Spleen (tissue), 11 donors: ENCODE measurements around the gene WSCD2. TPM values are rescaled to one million over a fixed set of nuclear protein-coding genes. Genes with fewer than 3 reads are reported as not detected.
A peak's percentile ranks its signal among the peaks of the same experiment; 100 is the strongest.

Source experiments
- DNase-seq: peaks from one replicate; pipeline ENCODE4 v3.0.0-alpha.2; 2020
- H3K27ac ChIP-seq, 8 donors: fragments of 200-600 bp; sonication (generic) in 7 of 8; 1 replicate in 4 of 8; 2 replicates in 4 of 8; pipeline versions ENCODE4 v1.5.0 to v1.8.0; 2016 to 2021; ENCODE audit warnings: inconsistent platforms in 4 of 8, mild to moderate bottlenecking in 4 of 8, moderate library complexity in 1 of 8
- H3K27me3 ChIP-seq, 7 donors: fragments of 200-600 bp; sonication (generic) in 6 of 7; replicated peaks in 1 of 7; 1 replicate in 4 of 7; 2 replicates in 3 of 7; pipeline versions ENCODE4 v1.5.0 to v1.8.0; 2016 to 2021; ENCODE audit warnings: inconsistent platforms in 3 of 7, mild to moderate bottlenecking in 1 of 7
- H3K36me3 ChIP-seq, 6 donors: fragments of 200-600 bp; sonication (generic) in 5 of 6; 1 replicate in 4 of 6; 2 replicates in 2 of 6; pipeline versions ENCODE4 v1.5.0 to v1.8.0; 2016 to 2021; ENCODE audit warnings: inconsistent platforms in 2 of 6
- H3K4me1 ChIP-seq, 6 donors: fragments of 200-600 bp; sonication (generic) in 5 of 6; 1 replicate in 3 of 6; 2 replicates in 3 of 6; pipeline versions ENCODE4 v1.5.0 to v1.8.0; 2016 to 2021; ENCODE audit warnings: inconsistent platforms in 3 of 6
- H3K4me3 ChIP-seq, 8 donors: fragments of 200-600 bp; sonication (generic) in 7 of 8; 1 replicate in 4 of 8; 2 replicates in 4 of 8; pipeline versions ENCODE4 v1.5.0 to v1.8.0; 2016 to 2021; ENCODE audit warnings: inconsistent platforms in 4 of 8, mild to moderate bottlenecking in 4 of 8, moderate library complexity in 2 of 8
- H3K9me3 ChIP-seq, 8 donors: fragments of 200-600 bp; sonication (generic) in 7 of 8; 1 replicate in 4 of 8; 2 replicates in 4 of 8; pipeline versions ENCODE4 v1.5.0 to v1.8.0; 2016 to 2021; ENCODE audit warnings: inconsistent platforms in 4 of 8
- CTCF ChIP-seq, 11 experiments: fragments of 200-600 bp in 7 of 11; fragments of 450-650 bp in 4 of 11; sonication (generic) in 4 of 11; IDR thresholded peaks in 8 of 11; conservative IDR thresholded peaks in 3 of 11; 1 replicate in 7 of 11; 2 replicates in 4 of 11; pipeline versions ENCODE4 v1.4.0 to v1.8.0; 2016 to 2021; ENCODE audit warnings: antibody characterized with exemption in 11 of 11, inconsistent platforms in 4 of 11, mild to moderate bottlenecking in 1 of 11
- POLR2A ChIP-seq, 3 donors: fragments of 450-650 bp; IDR thresholded peaks; one replicate each; pipeline ENCODE4 v1.5.1; 2017; ENCODE audit warnings: antibody characterized with exemption in 3 of 3, mild to moderate bottlenecking in 1 of 3
- POLR2AphosphoS5 ChIP-seq, 3 donors: sonication (generic); formaldehyde crosslinking; IDR thresholded peaks; one replicate each; pipeline ENCODE4 v1.5.1; 2017; ENCODE audit warnings: antibody characterized with exemption in 3 of 3
- WGBS, 5 donors: extraction: QIAGEN DNeasy Blood & Tissue Kit in 3 of 5; methylation state at CpG; one replicate each; pipeline versions ENCODE4 v1.1.5 to v1.1.7; 2013 to 2018; 5-methylcytosine and 5-hydroxymethylcytosine counted together
- intact Hi-C: fragments of 100-400 bp; cut with DNase I; formaldehyde crosslinking; loops from one replicate; pipeline ENCODE4 v1.15.0; 2023; ENCODE audit warnings: low total_unique reads
- polyA plus RNA-seq, 3 donors: library from polyadenylated mRNA; stranded (reverse); fragments of 200-250 nt; gene quantifications; one replicate each; pipeline ENCODE4 v1.2.1, GENCODE V29; 2013
- total RNA-seq, 7 donors: library from RNA; depleted of rRNA in 3 of 7; stranded (reverse); fragments of >200 nt in 3 of 7; fragmentation: NEBNext Ultra II Directional in 4 of 7; extraction: Animal tissue kit (Norgen Biotek cat#: 25700) in 4 of 7; gene quantifications; one replicate each; pipeline versions ENCODE4 v1.1.0 to v1.2.1, GENCODE V29; 2016 to 2021
- donor health status: healthy with polysubstance abuse.
- donor health status: DM: no; HTN: no; CAD: no; lungs with moderate emphysema.
- donor health status: DM: no; HTN: no; CAD: no.
- donor health status: Bipolar disorder and iron deficiency.
- donor health status: healthy.
- donor health status: DM: no; HTN: no; CAD: no.
- donor health status: DM: yes; HTN: yes; CAD: no.

WSCD2 gene
- total and polyA plus RNA-seq, 10 donors: 0.09 to 0.60 (median 0.23) TPM; not detected in 1

GRCh38 chr12:108193917-108194316 lies 64.8 kb downstream of the WSCD2 start:
- Histone ChIP-seq H3K27me3 (peaks cover 0 to 36% (median 0%) of the 10 kb centered on the region in 7 donors), H3K27ac (no peak overlapping the region), H3K36me3 (no peaks in the 10 kb centered on the region), H3K4me3 (no peak overlapping the region), H3K4me1 (no peaks in the 10 kb centered on the region), H3K9me3 (no peaks in the 10 kb centered on the region)
- intact Hi-C loops: no loop called here
- 10 to 40% (median 17%) methylated on average over 2 of the region's 2 CpGs for WGBS, 5 donors
- TF ChIP-seq POLR2AphosphoS5 (IDR thresholded peaks at IDR 0.05): no peak
- TF ChIP-seq CTCF (IDR thresholded peaks at IDR 0.05 in 8 of 11, conservative IDR thresholded peaks at IDR 0.05 in 3 of 11): peak in 10 of 11 experiments; percentile 18 to 75 (median 59)
- DNase-seq: no peak

GRCh38 chr12:108194585-108194984 lies 65.5 kb downstream of the WSCD2 start:
- intact Hi-C loops: no loop called here
- Histone ChIP-seq H3K4me1 (no peaks in the 10 kb centered on the region), H3K4me3 (no peak overlapping the region), H3K27me3 (peaks cover 0 to 33% (median 0%) of the 10 kb centered on the region in 7 donors), H3K9me3 (no peaks in the 10 kb centered on the region), H3K27ac (no peak overlapping the region), H3K36me3 (no peaks in the 10 kb centered on the region)
- 47 to 79% (median 65%) methylated on average over 1 of the region's 1 CpG for WGBS, 5 donors
- DNase-seq: no peak
- TF ChIP-seq POLR2AphosphoS5 (IDR thresholded peaks at IDR 0.05): no peak
- no peak for TF ChIP-seq CTCF (IDR thresholded peaks at IDR 0.05 in 8 of 11, conservative IDR thresholded peaks at IDR 0.05 in 3 of 11)
- TF ChIP-seq POLR2A (IDR thresholded peaks at IDR 0.05): no peak

- 68 to 92% (median 90%) methylated on average over 1 of the region's 1 CpG for WGBS, 5 donors
- Histone ChIP-seq H3K27me3 (peaks cover 0 to 40% (median 0%) of the 10 kb centered on the region in 7 donors), H3K4me3 (no peak overlapping the region), H3K4me1 (no peaks in the 10 kb centered on the region), H3K27ac (no peak overlapping the region), H3K36me3 (no peaks in the 10 kb centered on the region), H3K9me3 (no peaks in the 10 kb centered on the region)
- intact Hi-C loops: no loop called here
- TF ChIP-seq POLR2AphosphoS5 (IDR thresholded peaks at IDR 0.05) (no peak), CTCF (IDR thresholded peaks at IDR 0.05 in 8 of 11, conservative IDR thresholded peaks at IDR 0.05 in 3 of 11) (no peak), POLR2A (IDR thresholded peaks at IDR 0.05) (no peak)
- no peak for DNase-seq
These were observed 67.2 kb downstream of the WSCD2 start for GRCh38 chr12:108196319-108196718.

- Histone ChIP-seq H3K27ac (no peak overlapping the region), H3K27me3 (peaks cover 0 to 40% (median 0%) of the 10 kb centered on the region in 7 donors), H3K4me1 (no peaks in the 10 kb centered on the region), H3K4me3 (no peak overlapping the region), H3K9me3 (no peaks in the 10 kb centered on the region), H3K36me3 (no peaks in the 10 kb centered on the region)
- intact Hi-C loops: no loop called here
- WGBS, 5 donors: 68 to 97% (median 94%) methylated on average over 2 of the region's 2 CpGs
- no peak for DNase-seq
- TF ChIP-seq POLR2AphosphoS5 (IDR thresholded peaks at IDR 0.05) (no peak), POLR2A (IDR thresholded peaks at IDR 0.05) (no peak), CTCF (IDR thresholded peaks at IDR 0.05 in 8 of 11, conservative IDR thresholded peaks at IDR 0.05 in 3 of 11) (no peak)
These were observed 67.8 kb downstream of the WSCD2 start for GRCh38 chr12:108196921-108197320.
